Measurements from ENCODE around the gene TIMM22.
"Not testable (repeated sequence)": the region's sequence is repeated elsewhere in the genome, so short reads cannot be mapped to it uniquely, and the experiment has no call there.

TIMM22 gene

GRCh38 chr17:973053-973452 is 23.9 kb upstream of the TIMM22 start:
- no peak for DNase-seq

DNA sequence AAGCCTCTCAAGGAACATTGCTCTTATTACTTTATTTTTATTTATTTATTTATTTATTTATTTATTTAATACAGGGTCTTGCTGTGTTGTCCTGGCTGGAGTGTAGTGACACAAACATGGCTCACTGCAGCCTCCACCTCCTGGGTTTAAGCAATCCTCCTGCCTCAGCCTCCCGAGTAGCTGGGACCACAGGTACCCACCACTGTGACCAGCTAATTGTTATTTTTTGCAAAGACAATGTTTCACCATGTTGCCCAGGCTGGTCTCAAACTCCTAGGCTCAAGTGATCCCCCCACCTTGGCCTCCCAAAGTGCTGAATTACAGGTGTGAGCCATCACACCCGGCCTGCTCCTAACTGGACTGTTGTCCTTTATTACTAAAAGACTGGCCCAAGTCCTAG is 22.2 kb upstream of the TIMM22 start:
- not testable (repeated sequence) for DNase-seq

- DNase-seq, result no peak
Observed at GRCh38 chr17:975371-975915, 21.5 kb upstream of the TIMM22 start.

DNA sequence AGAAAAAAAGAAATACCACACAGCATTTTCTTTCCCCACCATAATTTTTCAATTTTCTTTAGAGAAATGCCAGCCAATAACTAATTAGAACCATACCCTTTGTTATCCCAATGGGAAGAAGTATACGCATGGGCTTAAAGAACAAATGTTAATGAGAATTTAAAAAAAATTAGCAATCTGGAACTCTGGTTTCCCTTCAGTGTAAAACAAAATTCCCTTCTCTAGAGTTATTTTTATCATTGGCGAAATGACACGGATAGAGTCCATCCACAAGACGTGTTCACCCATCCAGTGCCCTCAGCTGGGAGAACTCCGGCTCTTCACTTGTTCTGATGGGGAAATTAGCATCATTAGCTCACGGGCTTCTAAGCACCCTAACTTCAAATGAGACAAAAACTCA is 20.6 kb upstream of the TIMM22 start:
- no peak for DNase-seq

GRCh38 chr17:977166-977565 is 19.8 kb upstream of the TIMM22 start:
- DNase-seq, result no peak

GRCh38 chr17:978103-979093 is 18.5 kb upstream of the TIMM22 start:
- no peak for DNase-seq

DNA sequence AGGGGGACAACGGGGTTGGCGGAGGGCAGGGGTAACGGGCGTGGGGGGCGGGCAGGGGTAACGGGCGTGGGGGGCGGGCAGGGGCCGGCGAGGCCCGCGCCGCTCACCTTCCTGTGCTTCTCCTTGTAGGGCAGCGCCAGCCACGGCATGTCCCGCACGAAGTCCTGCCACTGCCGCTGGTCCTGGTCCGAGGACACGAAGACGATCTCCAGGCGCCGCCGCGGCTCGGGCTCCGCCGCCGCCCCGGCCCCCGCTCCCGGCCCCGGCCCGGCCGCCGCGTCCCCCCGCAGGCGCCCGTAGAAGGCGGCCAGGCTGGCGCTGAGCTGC is 17.8 kb upstream of the TIMM22 start:
- no peak for DNase-seq

- peak; percentile 99 for DNase-seq
Observed at GRCh38 chr17:979539-980405, 17.2 kb upstream of the TIMM22 start, which contains the start of gene NXN. Gene NXN, minus strand, starts transcription at chr17:979776.

DNA sequence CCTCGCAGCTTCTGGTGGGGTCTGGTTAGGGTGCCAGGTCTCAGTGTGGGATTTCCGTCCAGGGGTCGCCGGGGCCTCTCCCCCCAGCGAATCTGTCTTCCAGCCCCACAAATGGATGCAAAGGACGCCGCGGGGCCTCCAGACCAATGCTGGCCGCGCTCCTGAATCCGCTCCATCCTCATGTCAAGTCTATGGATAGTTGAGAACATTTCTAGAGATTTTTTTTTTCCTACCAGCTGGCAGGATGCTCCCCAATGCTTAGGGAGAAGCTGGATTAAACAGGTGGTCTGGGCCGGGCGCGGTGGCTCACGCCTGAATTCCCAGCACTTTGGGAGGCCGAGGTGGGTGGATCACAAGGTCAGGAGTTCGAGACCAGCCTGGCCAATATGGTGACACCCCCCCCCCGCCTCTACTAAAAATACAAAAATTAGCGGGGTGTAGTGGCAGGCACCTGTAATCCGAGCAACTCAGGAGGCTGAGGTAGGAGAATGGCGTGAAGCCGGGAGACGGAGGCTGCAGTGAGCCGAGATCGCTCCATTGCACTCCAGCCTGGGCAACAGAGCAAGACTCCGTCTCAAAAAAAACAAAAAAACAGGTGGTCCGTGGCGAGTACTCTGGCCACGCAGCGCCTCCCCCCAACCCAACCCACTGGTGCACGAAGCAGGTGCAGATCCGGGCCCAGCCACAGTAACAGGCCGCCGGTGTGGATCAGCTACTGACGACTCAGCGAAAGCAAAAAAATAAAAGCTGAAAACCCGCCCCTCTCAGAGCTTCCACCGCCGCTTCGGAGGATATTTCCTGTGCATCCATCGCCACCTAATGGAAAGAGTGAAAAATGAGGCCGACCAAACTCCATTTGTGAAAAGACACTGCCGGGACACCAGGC is 16.3 kb upstream of the TIMM22 start:
- DNase-seq, result peak; percentile 83

- DNase-seq, result no peak
Observed at GRCh38 chr17:981292-981658, 15.7 kb upstream of the TIMM22 start.

DNA sequence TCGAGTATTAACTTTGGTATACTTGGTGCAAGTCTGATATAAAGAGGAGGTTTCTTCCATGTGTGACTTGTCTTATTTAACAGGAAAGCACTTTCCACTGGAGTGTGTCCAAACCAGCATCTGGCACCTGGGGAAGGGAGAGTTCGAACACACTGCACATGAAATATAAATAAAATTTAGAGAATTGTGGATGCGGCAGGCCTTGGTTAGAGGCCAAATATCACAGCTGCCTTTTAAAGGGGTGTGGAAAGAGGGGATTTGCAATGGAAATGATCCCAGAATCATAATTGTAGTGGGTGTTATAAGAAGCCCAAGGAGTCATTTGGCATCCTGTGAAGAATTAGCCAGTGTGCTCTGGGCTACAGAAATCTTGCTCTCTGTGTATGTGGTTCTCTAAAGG is 13.0 kb upstream of the TIMM22 start:
- DNase-seq, result no peak

GRCh38 chr17:986322-986929 is 10.5 kb upstream of the TIMM22 start:
- no peak for DNase-seq

GRCh38 chr17:987931-988330 is 9.0 kb upstream of the TIMM22 start:
- no peak for DNase-seq

GRCh38 chr17:988561-988960 is 8.4 kb upstream of the TIMM22 start:
- DNase-seq, result no peak

DNA sequence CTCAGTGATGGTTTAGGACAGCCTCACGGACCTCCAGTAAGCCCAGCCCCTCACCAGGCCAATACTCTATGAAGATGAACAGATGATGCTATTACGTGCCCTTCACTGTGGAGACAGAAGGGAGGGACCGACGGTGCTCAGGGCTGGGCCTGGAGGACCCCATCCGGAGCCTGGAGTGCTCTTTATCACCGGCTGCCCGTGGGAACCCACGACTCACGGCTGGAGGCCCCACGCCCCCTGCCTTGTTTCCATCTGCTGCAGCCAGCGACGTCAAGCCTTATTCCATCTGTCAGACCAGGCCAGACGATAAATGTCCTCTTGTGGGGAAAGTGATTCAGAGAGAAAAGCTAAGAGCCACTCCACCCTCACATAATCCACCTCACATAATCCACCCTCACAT is 4.0 kb upstream of the TIMM22 start:
- DNase-seq, result no peak

DNA sequence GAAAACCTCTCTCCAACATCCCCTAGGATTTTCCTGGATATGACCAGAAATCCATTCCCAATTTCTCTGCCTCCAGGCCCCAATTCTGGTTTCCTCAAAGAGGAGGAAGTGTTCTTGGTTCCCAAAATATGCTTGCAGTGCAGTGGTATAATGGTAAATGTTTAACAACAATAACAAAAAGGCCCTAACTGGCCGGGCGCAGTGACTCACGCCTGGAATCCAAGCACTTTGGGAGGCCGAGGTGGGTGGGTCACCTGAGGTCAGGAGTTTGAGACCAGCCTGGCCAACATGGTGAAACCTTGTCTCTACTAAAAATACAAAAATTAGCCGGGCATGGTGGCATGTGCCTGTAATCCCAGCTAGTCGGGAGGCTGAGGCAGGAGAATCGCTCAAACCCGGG is 1.6 kb upstream of the TIMM22 start:
- DNase-seq, result not testable (repeated sequence)

DNA sequence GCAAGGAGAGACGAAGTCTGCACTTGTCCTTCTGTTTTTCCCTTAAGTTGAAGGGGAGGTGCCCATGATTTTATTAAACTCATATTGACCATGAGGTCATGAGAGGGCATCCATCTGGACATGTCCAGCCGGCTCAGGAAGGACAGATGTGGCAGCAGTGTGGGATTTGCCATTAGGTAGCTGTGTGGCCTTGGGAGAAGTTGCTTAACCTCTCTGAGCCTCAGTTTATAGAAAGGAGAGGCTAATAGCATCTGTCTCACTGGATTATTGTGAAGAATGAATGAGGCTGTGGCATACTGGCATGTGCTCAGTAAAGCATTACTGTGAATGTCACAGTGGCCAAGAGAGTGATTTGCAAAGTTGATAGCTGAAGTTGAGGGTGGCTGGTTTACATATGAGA is 1.2 kb downstream of the TIMM22 start:
- DNase-seq, result no peak

- DNase-seq, result no peak
Observed at GRCh38 chr17:1000597-1001461, 3.9 kb downstream of the TIMM22 start.

- DNase-seq, result no peak
Observed at GRCh38 chr17:1001640-1002411, 4.9 kb downstream of the TIMM22 start.

- DNase-seq, result no peak
Observed at GRCh38 chr17:1002412-1002753, 5.5 kb downstream of the TIMM22 start.
